ENCODE results near the gene SLC7A6OS.

SLC7A6OS gene

GRCh38 chr16:68342620-68343019 lies 31.9 kb upstream of the SLC7A6OS start:
- TF ChIP-seq NFIC (IDR thresholded peaks at IDR 0.05) = no peak
- TF ChIP-seq CEBPB (IDR thresholded peaks at IDR 0.05) = no peak
- TF ChIP-seq REST (IDR thresholded peaks at IDR 0.05; ENCODE audit: low read depth) = no peak
- no peak for TF ChIP-seq TCF12 (IDR thresholded peaks at IDR 0.05; ENCODE audit: low read depth)
- TF ChIP-seq FOXM1 (IDR thresholded peaks at IDR 0.05; ENCODE audit: borderline replicate concordance, low read depth) = no peak
- TF ChIP-seq TEAD4 (IDR thresholded peaks at IDR 0.05) = no peak
- no peak for TF ChIP-seq ZBTB7A (IDR thresholded peaks at IDR 0.05; ENCODE audit: low read depth)

DNA sequence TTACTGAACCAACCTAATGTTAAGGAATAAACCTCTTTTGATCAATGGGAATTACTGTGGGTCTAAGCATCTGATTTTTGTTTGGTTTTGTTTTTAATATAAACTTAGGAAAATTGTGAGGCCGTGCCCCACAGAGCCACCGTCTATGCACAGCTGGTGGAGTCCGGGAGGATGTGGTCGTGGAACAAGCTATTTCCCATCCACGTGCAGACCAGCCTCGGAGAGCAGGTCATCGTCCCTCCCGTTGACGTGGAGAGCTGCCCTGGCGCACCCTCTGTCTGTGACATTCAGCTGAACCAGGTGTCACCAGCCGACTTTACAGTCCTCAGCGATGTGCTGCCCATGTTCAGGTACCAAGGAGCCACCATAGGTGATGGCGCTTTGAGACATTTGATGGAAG lies 28.5 kb upstream of the SLC7A6OS start:
- TF ChIP-seq MAX (IDR thresholded peaks at IDR 0.05) (no peak), NFIC (IDR thresholded peaks at IDR 0.05) (no peak), TEAD4 (IDR thresholded peaks at IDR 0.05) (no peak), YY1 (IDR thresholded peaks at IDR 0.05; ENCODE audit: low read depth) (no peak), TAF1 (IDR thresholded peaks at IDR 0.05; ENCODE audit: low read depth) (no peak), TCF12 (IDR thresholded peaks at IDR 0.05; ENCODE audit: low read depth) (no peak), EP300 (IDR thresholded peaks at IDR 0.05; ENCODE audit: borderline replicate concordance) (no peak), REST (IDR thresholded peaks at IDR 0.05; ENCODE audit: low read depth) (no peak), CREB1 (IDR thresholded peaks at IDR 0.05; ENCODE audit: low read depth) (no peak), RAD21 (IDR thresholded peaks at IDR 0.05; ENCODE audit: low read depth) (no peak), FOXM1 (IDR thresholded peaks at IDR 0.05; ENCODE audit: borderline replicate concordance, low read depth) (no peak), EGR1 (IDR thresholded peaks at IDR 0.05) (no peak)

DNA sequence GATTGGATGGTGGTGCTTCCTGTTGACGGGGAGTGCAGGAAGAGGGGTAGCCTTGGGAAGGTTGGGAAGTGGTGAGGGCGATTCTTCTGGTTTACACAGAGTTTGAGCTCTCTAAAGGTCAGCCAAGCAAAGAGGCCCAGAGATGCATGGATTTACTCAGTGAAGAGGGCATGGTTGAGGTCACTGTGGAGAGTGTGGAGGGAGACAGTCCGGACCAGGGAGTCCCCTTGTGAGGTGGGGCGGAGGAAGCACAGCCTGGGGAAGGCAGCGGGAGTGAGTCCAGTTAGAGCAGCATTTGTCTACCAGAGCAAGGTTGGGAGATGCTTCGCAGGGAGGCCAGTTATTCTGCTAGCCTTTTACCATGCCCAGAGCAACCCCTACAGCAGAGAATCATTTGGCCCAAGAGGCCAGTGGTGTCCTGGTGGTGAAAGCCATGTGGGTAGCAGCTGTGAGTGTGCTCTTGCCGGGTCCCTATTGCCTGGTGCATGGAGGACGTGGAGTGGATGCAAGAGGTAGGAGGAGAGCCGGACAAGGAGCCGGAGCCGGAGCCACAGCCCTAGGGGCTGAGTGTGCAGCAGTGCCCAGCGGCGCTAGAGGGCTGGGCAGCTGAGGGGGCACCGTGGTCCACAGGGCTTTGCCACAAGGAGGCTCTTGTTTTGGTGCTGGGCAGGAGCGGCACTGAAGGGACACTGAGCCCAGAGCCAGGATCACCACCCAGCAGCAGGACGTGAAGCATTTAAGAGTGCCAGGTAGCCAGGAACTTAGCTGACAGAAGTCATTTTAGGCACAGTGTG lies 27.8 kb upstream of the SLC7A6OS start:
- TF ChIP-seq RAD21 (IDR thresholded peaks at IDR 0.05; ENCODE audit: low read depth) (no peak), EGR1 (IDR thresholded peaks at IDR 0.05) (no peak), TEAD4 (IDR thresholded peaks at IDR 0.05) (no peak), YY1 (IDR thresholded peaks at IDR 0.05; ENCODE audit: low read depth) (no peak), TCF12 (IDR thresholded peaks at IDR 0.05; ENCODE audit: low read depth) (no peak), TAF1 (IDR thresholded peaks at IDR 0.05; ENCODE audit: low read depth) (no peak), FOXM1 (IDR thresholded peaks at IDR 0.05; ENCODE audit: borderline replicate concordance, low read depth) (no peak), USF1 (IDR thresholded peaks at IDR 0.05) (no peak), NFIC (IDR thresholded peaks at IDR 0.05) (no peak), REST (IDR thresholded peaks at IDR 0.05; ENCODE audit: low read depth) (no peak), CEBPB (IDR thresholded peaks at IDR 0.05) (no peak)

GRCh38 chr16:68335175-68335574 lies 24.4 kb upstream of the SLC7A6OS start:
- TF ChIP-seq CREB1 (IDR thresholded peaks at IDR 0.05; ENCODE audit: low read depth) (no peak), TEAD4 (IDR thresholded peaks at IDR 0.05) (no peak), YY1 (IDR thresholded peaks at IDR 0.05; ENCODE audit: low read depth) (no peak), EP300 (IDR thresholded peaks at IDR 0.05; ENCODE audit: borderline replicate concordance) (no peak)

DNA sequence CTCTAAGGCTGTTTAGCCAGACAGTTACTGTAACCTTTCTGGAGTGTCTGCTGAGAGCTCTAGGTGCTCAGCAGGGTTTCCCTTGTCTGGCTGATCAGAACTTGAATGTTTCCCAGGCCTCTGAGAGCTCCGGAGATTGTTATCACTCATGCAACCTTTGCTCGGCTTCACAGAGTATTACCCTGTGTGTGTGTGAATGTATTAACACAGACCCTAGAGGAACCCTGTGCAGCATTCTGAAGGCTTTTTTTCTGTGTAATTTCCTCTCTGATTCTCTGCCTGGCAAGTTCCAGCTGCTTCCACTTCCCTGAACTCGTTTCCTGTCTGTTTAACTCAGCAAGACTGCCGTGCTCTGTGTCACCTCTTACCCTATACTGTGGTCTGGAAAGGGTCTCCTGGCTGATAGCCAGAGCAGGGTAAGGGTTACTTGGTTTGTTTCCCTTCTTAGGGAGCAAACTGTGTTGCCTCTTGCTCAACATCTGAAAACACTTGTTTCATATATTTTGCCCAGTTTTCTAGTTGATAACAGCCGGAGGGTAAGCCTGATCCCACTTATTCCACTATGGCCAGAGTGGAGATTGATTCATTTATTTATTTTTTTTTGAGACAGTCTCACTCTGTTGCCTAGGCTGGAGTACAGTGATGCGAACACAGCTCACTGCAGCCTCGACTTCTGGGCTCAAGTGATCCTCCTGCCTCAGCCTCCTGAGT lies 21.8 kb upstream of the SLC7A6OS start:
- TF ChIP-seq CEBPB (IDR thresholded peaks at IDR 0.05) (no peak), FOXM1 (IDR thresholded peaks at IDR 0.05; ENCODE audit: borderline replicate concordance, low read depth) (no peak), YY1 (IDR thresholded peaks at IDR 0.05; ENCODE audit: low read depth) (no peak), TCF12 (IDR thresholded peaks at IDR 0.05; ENCODE audit: low read depth) (no peak), MAX (IDR thresholded peaks at IDR 0.05) (no peak), RAD21 (IDR thresholded peaks at IDR 0.05; ENCODE audit: low read depth) (no peak), USF1 (IDR thresholded peaks at IDR 0.05) (no peak), EP300 (IDR thresholded peaks at IDR 0.05; ENCODE audit: borderline replicate concordance) (no peak), EGR1 (IDR thresholded peaks at IDR 0.05) (no peak), REST (IDR thresholded peaks at IDR 0.05; ENCODE audit: low read depth) (no peak), CREB1 (IDR thresholded peaks at IDR 0.05; ENCODE audit: low read depth) (no peak)

Measured in Ishikawa (cell line).